Fibroblast of skin of abdomen (primary cell): ENCODE results near the gene INVS.
"Not testable (repeated sequence)": the region's sequence is repeated elsewhere in the genome, so short reads cannot be mapped to it uniquely, and the experiment has no call there.

ENCODE experiments used
- DNase-seq: peaks from one replicate; pipeline ENCODE4 v3.0.0-alpha.2; 2013

Gene INVS

DNA sequence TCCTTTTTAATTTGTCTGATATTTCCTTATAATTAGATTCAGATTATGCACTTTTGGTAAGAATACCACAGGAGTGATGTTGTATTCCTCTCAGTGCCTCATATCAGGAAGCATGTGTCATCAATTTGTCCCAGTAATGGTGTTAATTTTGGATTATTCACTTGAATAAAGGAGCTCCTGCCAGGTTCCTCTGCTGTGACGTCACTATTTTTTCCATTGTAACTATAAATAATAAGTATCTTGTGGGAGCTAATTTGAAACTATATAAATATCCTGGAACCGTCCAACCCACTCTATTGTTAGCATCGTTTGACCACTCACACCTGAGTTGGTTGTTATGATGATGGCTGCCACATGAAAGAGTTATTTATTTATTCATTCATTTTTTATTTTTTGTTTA, 107.9 kb downstream of the INVS start:
- peak; percentile 59 for DNase-seq

DNA sequence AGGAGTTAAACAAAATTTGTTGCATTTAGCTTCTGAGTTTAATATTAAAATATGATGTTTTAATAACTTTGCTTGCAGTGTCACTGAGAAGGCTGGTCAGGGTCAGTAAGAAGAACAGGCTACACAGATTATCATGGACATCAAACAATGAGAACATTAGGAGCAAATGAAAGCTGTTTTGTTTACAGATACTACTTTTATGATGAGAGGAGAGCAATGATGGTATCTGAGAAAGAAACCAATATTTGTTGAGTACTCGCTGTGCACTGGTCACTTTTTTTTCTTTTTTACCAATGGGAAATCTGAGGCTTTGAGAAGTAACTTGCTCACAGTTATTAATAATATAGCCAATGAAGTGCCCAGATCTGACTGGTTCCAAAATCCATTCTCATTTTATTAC, 109.6 kb downstream of the INVS start:
- no peak for DNase-seq

DNA sequence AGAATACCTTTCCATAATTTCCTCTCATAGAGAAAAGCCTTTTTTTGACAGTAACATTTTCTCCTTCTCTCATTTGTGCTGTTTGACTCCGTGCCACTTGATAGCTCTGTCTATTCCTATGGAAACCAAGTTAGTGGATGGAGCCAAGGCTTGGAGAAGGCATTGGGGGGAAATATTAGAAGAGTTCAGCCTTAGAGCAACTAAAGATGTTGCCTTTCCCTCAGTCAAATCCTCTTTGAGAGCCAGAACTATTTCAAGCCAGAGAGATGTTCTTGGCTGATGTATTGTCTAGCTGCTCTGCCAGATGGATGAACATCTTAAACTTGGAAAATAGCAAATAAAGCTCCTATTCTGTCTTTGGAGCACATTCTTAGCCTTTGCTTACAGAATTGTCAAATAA, 112.4 kb downstream of the INVS start:
- no peak for DNase-seq

GRCh38 chr9:100213730-100214477, 114.9 kb downstream of the INVS start:
- peak; percentile 79 for DNase-seq

DNA sequence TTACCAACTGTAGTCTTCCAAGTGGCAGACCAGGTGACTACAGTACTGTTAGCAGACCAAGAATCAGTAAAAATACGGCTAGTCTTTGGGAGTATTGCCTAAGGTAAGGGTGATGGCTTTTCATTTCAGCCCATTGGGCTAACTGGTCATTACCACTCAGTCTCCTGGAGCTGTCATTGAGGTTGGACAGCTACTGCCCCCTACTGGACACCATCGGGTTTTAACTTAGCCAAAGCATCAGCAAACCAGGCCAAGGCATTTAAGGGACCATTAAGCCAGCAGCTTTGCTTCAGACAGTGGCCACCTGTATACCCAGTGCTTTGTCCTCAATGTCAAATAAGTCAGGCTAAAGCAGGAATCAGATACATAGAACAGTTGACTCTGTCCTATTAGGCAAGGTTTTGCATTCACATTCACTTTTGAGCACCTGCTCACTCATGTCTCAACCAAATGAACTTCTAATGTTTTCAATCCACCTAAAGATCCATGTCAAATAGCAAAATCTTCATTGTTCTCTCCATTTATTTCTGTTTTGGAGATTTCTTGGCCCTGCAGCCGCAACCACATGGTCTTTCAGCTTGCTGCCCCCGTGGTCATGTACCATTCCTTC, 117.2 kb downstream of the INVS start:
- peak; percentile 32 for DNase-seq

GRCh38 chr9:100217536-100217935, 118.5 kb downstream of the INVS start:
- DNase-seq = no peak

DNA sequence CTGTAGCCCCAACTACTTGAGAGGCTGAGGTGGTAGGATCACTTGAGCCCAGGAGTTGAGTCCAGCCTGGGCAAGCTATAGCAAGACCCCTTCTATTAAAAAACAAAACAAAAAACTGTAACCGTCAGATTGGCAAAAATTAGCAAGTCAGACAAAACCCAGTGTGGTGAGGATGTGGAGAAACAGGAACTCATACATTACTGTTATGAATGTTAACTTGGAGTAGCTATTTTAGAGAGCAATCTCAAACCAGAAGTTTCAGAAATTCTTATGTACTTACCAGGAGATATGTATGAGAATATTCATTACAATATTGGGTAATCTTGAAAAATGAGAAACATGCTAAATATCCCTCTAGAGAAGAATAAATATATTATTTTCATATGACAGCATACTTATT, 120.3 kb downstream of the INVS start:
- DNase-seq = no peak

DNA sequence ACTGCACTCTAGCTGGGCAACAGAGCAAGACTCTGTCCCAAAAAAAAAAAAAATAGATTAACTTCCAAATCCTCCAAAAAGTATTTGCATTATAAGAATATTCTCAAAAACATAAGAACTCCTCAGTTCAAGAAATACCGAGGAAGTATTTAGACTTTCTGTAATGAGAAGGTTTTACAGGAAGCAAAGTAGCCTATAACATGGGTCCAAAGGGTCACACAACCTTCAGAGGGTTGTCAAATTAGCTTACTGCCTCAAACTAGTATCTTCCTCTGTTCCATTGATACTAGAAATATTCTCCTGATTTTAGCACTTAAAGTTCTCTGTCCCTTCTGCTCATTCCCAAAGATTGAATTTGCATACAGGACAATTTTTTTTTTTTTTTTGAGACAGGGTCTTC, 121.9 kb downstream of the INVS start:
- DNase-seq = no peak

DNA sequence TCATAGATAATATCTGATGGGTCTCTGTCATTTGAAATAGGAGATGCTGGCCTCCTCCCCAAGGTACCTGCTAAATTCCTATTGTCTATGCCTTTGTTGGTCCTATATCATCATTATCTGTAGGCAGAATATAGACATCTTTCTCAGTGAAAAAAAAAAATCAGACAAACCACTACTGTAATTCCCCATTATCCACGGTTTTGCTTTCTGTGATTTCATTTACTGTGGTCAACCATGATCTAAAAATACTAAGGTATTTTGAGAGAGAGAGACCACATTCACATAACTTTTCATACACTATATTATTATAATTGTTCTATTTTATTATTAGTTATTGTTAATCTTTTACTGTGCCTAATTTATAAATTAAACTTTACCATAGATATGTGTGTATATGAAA, 122.5 kb downstream of the INVS start:
- no peak for DNase-seq

- peak; percentile 45 for DNase-seq
Observed at GRCh38 chr9:100222674-100223073, 123.6 kb downstream of the INVS start.

DNA sequence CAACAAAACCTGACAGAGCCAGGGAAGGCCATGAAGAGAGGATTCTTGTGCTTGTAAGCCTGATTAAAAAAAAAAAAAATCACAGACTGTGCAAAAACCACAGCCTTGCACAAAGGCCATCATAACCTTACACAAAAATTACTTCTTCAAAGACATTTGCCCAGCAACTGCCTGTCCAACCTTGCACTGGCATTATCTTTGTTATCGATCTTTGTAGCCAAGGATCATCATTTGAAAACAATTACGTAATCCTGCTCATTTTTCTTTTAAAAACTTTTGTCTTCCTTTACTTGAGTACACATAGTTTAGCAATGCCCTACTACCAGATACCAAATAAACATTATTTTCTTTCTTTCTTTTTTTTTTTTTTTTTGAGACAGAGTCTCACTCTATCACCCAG, 128.6 kb downstream of the INVS start:
- no peak for DNase-seq

GRCh38 chr9:100228352-100228869, 129.4 kb downstream of the INVS start:
- DNase-seq = no peak

- no peak for DNase-seq
Observed at GRCh38 chr9:100229136-100229535, 130.1 kb downstream of the INVS start.

GRCh38 chr9:100229561-100229960, 130.5 kb downstream of the INVS start:
- DNase-seq = no peak

DNA sequence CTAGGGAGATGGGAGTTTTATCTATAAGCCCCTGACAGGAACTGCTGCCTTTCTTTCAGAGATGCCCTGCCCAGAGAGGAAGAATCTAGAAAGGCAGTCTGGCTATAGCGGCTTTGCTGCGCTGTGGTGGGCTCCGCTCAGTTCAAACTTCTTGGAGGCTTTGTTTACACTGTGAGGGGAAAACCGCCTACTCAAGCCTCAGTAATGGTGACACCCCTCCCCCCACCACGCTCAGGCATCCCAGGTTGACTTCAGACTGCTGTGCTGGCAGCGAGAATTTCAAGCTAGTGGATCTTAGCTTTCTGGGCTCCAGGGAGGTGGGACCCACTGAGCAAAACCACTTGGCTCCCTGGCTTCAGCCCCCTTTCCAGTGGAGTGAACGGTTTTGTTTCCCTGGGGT, 137.9 kb downstream of the INVS start:
- not testable (repeated sequence) for DNase-seq

GRCh38 chr9:100240512-100240911, 141.5 kb downstream of the INVS start:
- no peak for DNase-seq

DNA sequence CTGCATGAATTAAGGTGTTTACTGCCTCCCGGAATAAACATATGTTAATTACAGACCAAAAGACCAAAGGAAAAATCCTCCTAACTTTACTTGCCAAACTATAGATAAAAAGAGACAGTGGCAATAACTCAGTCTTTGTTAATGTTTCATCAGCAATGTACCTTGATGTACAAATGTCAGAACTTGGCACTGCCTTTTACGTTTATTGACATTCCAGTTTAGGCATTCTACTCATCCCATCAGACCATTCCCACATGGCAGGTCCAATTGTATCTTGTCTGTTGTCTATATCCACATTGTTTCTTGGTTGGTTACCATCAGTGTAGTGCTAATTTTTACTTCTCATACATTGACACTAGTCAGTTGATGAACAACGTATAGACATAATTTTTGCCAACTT, 168.2 kb downstream of the INVS start:
- no peak for DNase-seq

- no peak for DNase-seq
Observed at GRCh38 chr9:100268271-100268670, 169.2 kb downstream of the INVS start.

GRCh38 chr9:100269656-100270055, 170.6 kb downstream of the INVS start:
- no peak for DNase-seq

DNA sequence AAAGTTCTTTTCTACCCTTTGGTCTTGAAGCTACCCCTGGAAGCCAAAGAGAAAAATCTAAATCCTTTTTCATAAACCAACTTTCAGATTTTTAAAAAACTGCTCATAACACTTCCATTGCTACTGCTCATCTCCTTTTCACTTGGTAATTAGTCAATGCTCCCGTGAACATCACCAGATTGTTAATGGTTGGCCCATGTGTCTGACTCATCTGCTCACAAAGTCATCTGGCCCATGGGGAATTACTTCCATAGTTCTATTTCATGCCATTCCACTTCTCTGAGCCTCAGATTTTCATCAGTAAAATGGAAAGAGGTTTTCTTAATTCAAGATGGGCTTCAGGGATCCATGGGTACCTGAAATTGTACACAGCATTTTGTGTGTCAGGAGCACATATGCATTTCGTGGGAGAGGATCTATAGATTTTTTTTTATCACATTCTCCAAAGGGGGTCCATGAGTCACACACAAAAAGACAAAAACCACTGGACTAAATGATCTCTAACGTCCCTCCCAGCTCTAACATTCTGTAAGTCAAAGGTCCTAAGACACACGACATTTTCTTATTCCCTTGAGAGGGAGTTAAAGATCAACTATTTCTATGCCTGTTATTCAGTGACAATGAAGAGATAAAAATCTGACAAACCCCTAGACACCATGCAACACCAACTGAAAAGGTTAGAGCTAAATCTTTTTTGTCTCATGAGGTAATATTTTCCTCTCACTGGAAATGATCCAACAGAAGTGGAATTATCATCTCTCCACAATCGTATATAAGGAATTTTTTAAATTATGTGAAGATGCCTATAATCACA, 178.3 kb downstream of the INVS start:
- DNase-seq = peak; percentile 74

GRCh38 chr9:100281066-100281465, 182.0 kb downstream of the INVS start:
- no peak for DNase-seq

DNA sequence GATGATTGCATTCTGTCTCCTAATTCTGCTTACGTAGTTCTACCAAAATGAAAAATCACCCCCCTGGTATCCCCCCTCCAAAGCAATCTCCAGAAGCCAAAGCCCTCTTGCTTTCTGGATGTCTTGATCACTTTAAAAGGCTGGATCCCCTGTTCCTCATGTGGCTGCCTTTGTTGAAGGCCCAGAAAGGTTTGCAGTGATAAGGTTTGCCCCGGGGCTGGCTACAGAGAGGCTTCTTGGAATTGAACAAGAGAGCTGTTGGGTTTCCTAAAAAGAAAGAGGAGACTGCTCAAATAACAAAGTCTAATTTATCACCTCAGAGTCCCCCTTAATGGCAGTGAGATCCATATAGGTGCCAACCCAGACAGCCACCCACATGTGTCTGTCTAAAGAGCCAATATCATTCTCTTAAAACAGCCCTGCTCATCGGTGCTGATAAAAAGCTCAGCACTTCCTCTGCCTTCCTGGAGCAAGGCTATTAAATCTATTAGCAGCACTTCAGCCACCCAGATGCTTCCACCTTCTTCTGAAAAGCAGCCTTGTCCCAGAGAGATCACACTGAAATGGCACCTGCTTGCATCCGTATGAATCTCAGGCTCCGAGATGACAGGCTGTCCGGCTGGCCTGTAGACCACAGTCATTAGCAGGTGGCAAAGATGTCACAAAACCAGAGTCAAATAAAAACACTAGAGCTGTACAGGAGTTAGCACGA, 182.8 kb downstream of the INVS start:
- DNase-seq = no peak

DNA sequence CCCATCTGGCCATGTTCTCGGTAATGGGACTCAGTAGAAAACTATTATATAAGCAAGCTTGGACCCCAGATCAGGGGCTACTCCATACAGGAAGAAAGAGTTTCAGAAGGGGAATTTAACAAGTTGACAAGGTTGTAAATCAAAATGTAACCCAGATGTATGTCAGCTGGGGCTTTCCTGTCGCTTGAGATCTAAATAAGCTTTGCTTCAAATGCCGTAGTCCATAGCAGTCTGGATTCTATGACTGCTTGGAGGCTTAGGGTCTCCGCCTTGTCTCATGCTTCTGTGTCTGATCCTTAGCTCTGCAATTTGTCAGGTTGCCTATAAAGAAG, 183.3 kb downstream of the INVS start:
- DNase-seq = no peak
